HCT116 (cell line): Measurements from ENCODE around the gene POMGNT2. TPM values are rescaled to one million over a fixed set of nuclear protein-coding genes. Genes with fewer than 3 reads are reported as not detected.

Source experiments
- ATAC-seq: fragments of 200-7000 bp; cut with Tn5 transposase; 2 replicates; pipeline ENCODE4 v1.9.1; 2020; ENCODE audit warnings: mild to moderate bottlenecking, moderate library complexity
- BruUV-seq: library from RNA; stranded (reverse); fragments of 400-500 nt; replicated peaks from 2 replicates; lab custom pipeline; 2021; lab: Mats Ljungman, UMichigan
- CTCF ChIA-PET: fragments of 300-600 bp; sonication (Branson Sonifier 250); formaldehyde crosslinking; loops from one replicate; lab custom pipeline; 2021; ENCODE audit warnings: antibody characterized with exemption; lab: Charles Lee
- POLR2A ChIA-PET: fragments of 300-600, 350-600 bp; sonication (Branson Sonifier 250); formaldehyde crosslinking; loops from one replicate; lab custom pipeline; 2021; ENCODE audit warnings: antibody characterized with exemption; lab: Charles Lee
- RAD21 ChIA-PET, 2 experiments: fragments of 300-600 bp; sonication (Branson Sonifier 250); formaldehyde crosslinking; loops; one replicate each; lab custom pipeline; 2023; ENCODE audit warnings: low total read pairs in 2 of 2; ENCODE audit not compliant: uncharacterized antibody in 2 of 2, unreplicated experiment in 2 of 2, low non-redundant PET in 1 of 2; lab: Charles Lee
- DNase-seq: peaks from one replicate; pipeline ENCODE4 v3.0.0-alpha.2; 2010; ENCODE audit warnings: low read depth, low spot score
- H2AFZ ChIP-seq: fragments of 200-600 bp; shearing (Covaris generic), sonication (generic); 2 replicates; pipeline ENCODE4 v1.6.1; 2017; ENCODE audit warnings: low read depth, mixed run types, mixed read lengths, antibody characterized with exemption, low read length; ENCODE audit not compliant: poor library complexity, severe bottlenecking
- H3K27ac ChIP-seq: 2 replicates; pipeline ENCODE4 v1.5.1; 2012; ENCODE audit warnings: low read depth, low read length
- H3K27me3 ChIP-seq: fragments of 200-600 bp; sonication (generic); 2 replicates; pipeline ENCODE4 v1.6.1; 2016; ENCODE audit warnings: mixed run types, low read length, mixed read lengths; ENCODE audit not compliant: insufficient read depth
- H3K36me3 ChIP-seq, 2 experiments: fragments of 200-500 bp in 1 of 2; fragments of 200-600 bp in 1 of 2; sonication (Bioruptor generic) in 1 of 2; sonication (generic) in 1 of 2; 2 replicates each; pipeline versions ENCODE4 v1.5.1 to v1.6.1; 2014 to 2016; ENCODE audit warnings: low read length in 2 of 2, inconsistent platforms in 1 of 2, mixed read lengths in 1 of 2, mixed run types in 1 of 2; ENCODE audit not compliant: insufficient read depth in 2 of 2, control insufficient read depth in 1 of 2
- H3K4me1 ChIP-seq, 2 experiments: fragments of 200-600 bp in 1 of 2; sonication (generic) in 1 of 2; 2 replicates each; pipeline versions ENCODE4 v1.5.1 to v1.6.1; 2012 to 2017; ENCODE audit warnings: low read length in 2 of 2, inconsistent platforms in 1 of 2, mild to moderate bottlenecking in 1 of 2, mixed read lengths in 1 of 2, mixed run types in 1 of 2, moderate library complexity in 1 of 2; ENCODE audit not compliant: insufficient read depth in 2 of 2, control insufficient read depth in 1 of 2
- H3K4me2 ChIP-seq: fragments of 200-600 bp; sonication (generic); 2 replicates; pipeline ENCODE4 v1.6.1; 2017; ENCODE audit warnings: mixed run types, low read length, mixed read lengths
- H3K4me3 ChIP-seq, 2 experiments: fragments of 200-600 bp in 1 of 2; sonication (generic) in 1 of 2; replicated peaks in 1 of 2; 2 replicates each; pipeline ENCODE4 v1.5.1; 2011 to 2016; ENCODE audit warnings: low read length in 2 of 2, control low read depth in 1 of 2, low read depth in 1 of 2, mild to moderate bottlenecking in 1 of 2, mixed read lengths in 1 of 2, mixed run types in 1 of 2
- H3K79me2 ChIP-seq: fragments of 200-600 bp; sonication (generic); 2 replicates; pipeline ENCODE4 v1.6.1; 2017; ENCODE audit warnings: mild to moderate bottlenecking, mixed run types, low read length, moderate library complexity, mixed read lengths; ENCODE audit not compliant: insufficient read depth
- H3K9ac ChIP-seq: fragments of 200-600 bp; sonication (generic); 2 replicates; pipeline ENCODE4 v1.6.1; 2016; ENCODE audit warnings: low read length, mixed read lengths
- H3K9me2 ChIP-seq: fragments of 200-600 bp; sonication (generic), shearing (Covaris generic); 2 replicates; pipeline ENCODE4 v1.6.1; 2017; ENCODE audit warnings: mixed run types, mild to moderate bottlenecking, moderate library complexity; ENCODE audit not compliant: insufficient read depth
- H3K9me3 ChIP-seq, 2 experiments: fragments of 200-500 bp in 1 of 2; fragments of 200-600 bp in 1 of 2; sonication (Bioruptor generic) in 1 of 2; sonication (generic) in 1 of 2; 2 replicates each; pipeline ENCODE4 v1.6.1; 2014 to 2017; ENCODE audit warnings: low read length in 2 of 2, mixed read lengths in 2 of 2, inconsistent platforms in 1 of 2, low read depth in 1 of 2, mild to moderate bottlenecking in 1 of 2, mixed run types in 1 of 2, moderate library complexity in 1 of 2; ENCODE audit not compliant: control insufficient read depth in 1 of 2, insufficient read depth in 1 of 2
- H4K20me1 ChIP-seq: fragments of 200-600 bp; sonication (generic), shearing (Covaris generic); 2 replicates; pipeline ENCODE4 v1.6.1; 2017; ENCODE audit warnings: mixed run types, mild to moderate bottlenecking, moderate library complexity; ENCODE audit not compliant: insufficient read depth
- CBX3 ChIP-seq: IDR thresholded peaks from 2 replicates; pipeline ENCODE4 v1.6.1; 2012; ENCODE audit warnings: low read depth
- CEBPB ChIP-seq: IDR thresholded peaks from 2 replicates; pipeline ENCODE4 v1.6.1; 2012; ENCODE audit warnings: low read depth
- ELF1 ChIP-seq: IDR thresholded peaks from 2 replicates; pipeline ENCODE4 v1.6.1; 2012; ENCODE audit warnings: low read depth, borderline replicate concordance
- EZH2phosphoT487 ChIP-seq: fragments of 200-600 bp; IDR thresholded peaks from 2 replicates; pipeline ENCODE4 v1.6.1; 2018; ENCODE audit warnings: antibody characterized with exemption, borderline replicate concordance
- FOSL1 ChIP-seq: IDR thresholded peaks from 2 replicates; pipeline ENCODE4 v1.6.1; 2012; ENCODE audit warnings: low read depth
- POLR2A ChIP-seq: IDR thresholded peaks from 2 replicates; pipeline ENCODE4 v1.7.0; 2011; ENCODE audit warnings: borderline replicate concordance; ENCODE audit not compliant: insufficient read depth, insufficient read length; ENCODE audit errors: extremely low read depth
- SIN3A ChIP-seq: IDR thresholded peaks from 2 replicates; pipeline ENCODE4 v1.6.1; 2012; ENCODE audit warnings: low read depth
- SP1 ChIP-seq: IDR thresholded peaks from 2 replicates; pipeline ENCODE4 v1.6.1; 2012; ENCODE audit warnings: low read depth
- SRF ChIP-seq: IDR thresholded peaks from 2 replicates; pipeline ENCODE4 v1.6.1; 2012; ENCODE audit warnings: low read depth
- TCF7L2 ChIP-seq: IDR thresholded peaks from 2 replicates; pipeline ENCODE4 v1.7.0; 2011; ENCODE audit warnings: borderline replicate concordance, inconsistent platforms; ENCODE audit not compliant: insufficient read depth, insufficient read length; ENCODE audit errors: extremely low read depth
- ZFX ChIP-seq: fragments of 450-650 bp; IDR thresholded peaks from 2 replicates; pipeline ENCODE4 v1.6.1; 2017
- ZNF274 ChIP-seq: fragments of 200-500 bp; sonication (Bioruptor generic); IDR thresholded peaks from 2 replicates; pipeline ENCODE4 v1.6.1; 2014; ENCODE audit warnings: mild to moderate bottlenecking, low read depth, low read length, inconsistent platforms
- intact Hi-C: fragments of 100-400 bp; cut with micrococcal nuclease; formaldehyde crosslinking; loops from 2 replicates; pipeline ENCODE4 v1.10.0; 2022
- total RNA-seq: library from RNA; stranded (reverse); gene quantifications from one replicate; pipeline ENCODE4 v1.2.1, GENCODE V29; 2021; ENCODE audit not compliant: unreplicated experiment
- TF ChIP-seq, protein P1 (sequence below): IDR thresholded peaks from 2 replicates; pipeline ENCODE4 v1.6.1; 2011; ENCODE audit warnings: mild to moderate bottlenecking, low read length, moderate library complexity; ENCODE audit not compliant: insufficient replicate concordance; ENCODE audit errors: extremely low read depth
- TF ChIP-seq, protein P2 (sequence below), 3 experiments: fragments of 200-600 bp in 1 of 3; sonication (generic) in 1 of 3; IDR thresholded peaks in 2 of 3; conservative IDR thresholded peaks in 1 of 3; 2 replicates each; pipeline ENCODE4 v1.5.1; 2012 to 2017; ENCODE audit warnings: low read depth in 2 of 3, low read length in 2 of 3, antibody characterized with exemption in 1 of 3, borderline replicate concordance in 1 of 3, control low read depth in 1 of 3, mild to moderate bottlenecking in 1 of 3, mixed read lengths in 1 of 3, mixed run types in 1 of 3, moderate library complexity in 1 of 3; ENCODE audit not compliant: insufficient read depth in 1 of 3
- TF ChIP-seq, protein P3 (sequence below): IDR thresholded peaks from 2 replicates; pipeline ENCODE4 v1.6.1; 2012

Gene POMGNT2
- total RNA-seq, 1 experiment from 2014 or later: 21.6 TPM

DNA sequence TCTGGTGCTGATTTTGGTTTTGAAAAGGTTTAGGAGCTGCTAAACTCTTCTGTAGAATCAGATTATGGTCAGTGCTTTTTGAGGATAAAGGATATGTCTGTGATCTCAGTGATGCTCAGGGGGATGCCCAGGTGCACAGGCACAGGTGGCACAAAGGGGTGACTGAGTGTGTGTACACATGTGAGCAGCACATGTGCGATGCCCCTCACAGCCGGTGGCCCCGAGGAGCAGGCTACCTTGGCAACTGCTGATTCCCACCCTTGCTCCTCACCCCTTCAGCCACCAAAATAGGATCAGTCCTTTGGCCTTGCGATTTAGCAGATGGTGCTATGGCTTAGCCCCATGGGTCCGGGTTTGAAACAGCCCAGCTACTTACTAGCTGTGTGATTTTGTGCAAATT, 51.1 kb downstream of the POMGNT2 start:
- Histone ChIP-seq H4K20me1 (no peaks in the 10 kb centered on the region), H3K4me2 (no peak overlapping the region), H3K27me3 (peaks cover 12% of the 10 kb centered on the region; the same call in 1 of the 2 replicates), H3K27ac (no peak overlapping the region), H3K9ac (no peak overlapping the region), H3K36me3 (no peaks in the 10 kb centered on the region), H3K9me2 (no peaks in the 10 kb centered on the region), H3K9me3 (no peaks in the 10 kb centered on the region), H3K4me3 (no peak overlapping the region), H2AFZ (no peak overlapping the region), H3K4me1 (no peaks in the 10 kb centered on the region), H3K79me2 (no peaks in the 10 kb centered on the region)
- no TSS peak for BruUV-seq
- ChIA-PET RAD21 (no interaction called here), CTCF (no interaction called here), POLR2A (no interaction called here)
- TF ChIP-seq SIN3A (no peak), SRF (no peak), POLR2A (no peak), TCF7L2 (no peak)
- ATAC-seq (no peak), DNase-seq (no peak)
- intact Hi-C loops: no loop called here

DNA sequence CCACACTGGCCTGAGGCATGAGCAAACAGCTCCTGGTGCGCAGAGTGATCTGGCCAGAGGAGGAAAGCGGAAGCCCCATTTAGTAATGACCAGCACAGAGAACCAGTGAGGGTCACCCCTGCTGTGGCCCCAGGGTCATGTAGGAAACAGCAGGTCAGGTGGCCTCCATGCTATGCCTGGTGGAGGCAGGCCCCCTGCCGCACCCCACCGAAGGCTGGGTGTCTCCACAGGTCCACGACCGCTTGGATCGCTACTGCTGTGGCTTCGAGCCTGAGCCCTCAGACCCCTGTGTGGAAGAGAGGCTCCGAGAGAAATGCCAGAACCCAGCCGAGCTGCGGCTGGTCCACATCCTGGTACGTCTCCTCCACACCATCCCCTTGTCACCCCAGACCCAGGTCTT, 52.6 kb downstream of the POMGNT2 start:
- ATAC-seq: no peak
- intact Hi-C loops: no loop called here
- H3K36me3 ChIP-seq: no peaks in the 10 kb centered on the region
- TF ChIP-seq CEBPB: no peak
- TF ChIP-seq, protein P1, sequence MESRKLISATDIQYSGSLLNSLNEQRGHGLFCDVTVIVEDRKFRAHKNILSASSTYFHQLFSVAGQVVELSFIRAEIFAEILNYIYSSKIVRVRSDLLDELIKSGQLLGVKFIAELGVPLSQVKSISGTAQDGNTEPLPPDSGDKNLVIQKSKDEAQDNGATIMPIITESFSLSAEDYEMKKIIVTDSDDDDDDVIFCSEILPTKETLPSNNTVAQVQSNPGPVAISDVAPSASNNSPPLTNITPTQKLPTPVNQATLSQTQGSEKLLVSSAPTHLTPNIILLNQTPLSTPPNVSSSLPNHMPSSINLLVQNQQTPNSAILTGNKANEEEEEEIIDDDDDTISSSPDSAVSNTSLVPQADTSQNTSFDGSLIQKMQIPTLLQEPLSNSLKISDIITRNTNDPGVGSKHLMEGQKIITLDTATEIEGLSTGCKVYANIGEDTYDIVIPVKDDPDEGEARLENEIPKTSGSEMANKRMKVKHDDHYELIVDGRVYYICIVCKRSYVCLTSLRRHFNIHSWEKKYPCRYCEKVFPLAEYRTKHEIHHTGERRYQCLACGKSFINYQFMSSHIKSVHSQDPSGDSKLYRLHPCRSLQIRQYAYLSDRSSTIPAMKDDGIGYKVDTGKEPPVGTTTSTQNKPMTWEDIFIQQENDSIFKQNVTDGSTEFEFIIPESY: no peak
- no peak for TF ChIP-seq ZNF274
- TF ChIP-seq FOSL1: no peak
- TF ChIP-seq CBX3: no peak
- TF ChIP-seq, protein P2, sequence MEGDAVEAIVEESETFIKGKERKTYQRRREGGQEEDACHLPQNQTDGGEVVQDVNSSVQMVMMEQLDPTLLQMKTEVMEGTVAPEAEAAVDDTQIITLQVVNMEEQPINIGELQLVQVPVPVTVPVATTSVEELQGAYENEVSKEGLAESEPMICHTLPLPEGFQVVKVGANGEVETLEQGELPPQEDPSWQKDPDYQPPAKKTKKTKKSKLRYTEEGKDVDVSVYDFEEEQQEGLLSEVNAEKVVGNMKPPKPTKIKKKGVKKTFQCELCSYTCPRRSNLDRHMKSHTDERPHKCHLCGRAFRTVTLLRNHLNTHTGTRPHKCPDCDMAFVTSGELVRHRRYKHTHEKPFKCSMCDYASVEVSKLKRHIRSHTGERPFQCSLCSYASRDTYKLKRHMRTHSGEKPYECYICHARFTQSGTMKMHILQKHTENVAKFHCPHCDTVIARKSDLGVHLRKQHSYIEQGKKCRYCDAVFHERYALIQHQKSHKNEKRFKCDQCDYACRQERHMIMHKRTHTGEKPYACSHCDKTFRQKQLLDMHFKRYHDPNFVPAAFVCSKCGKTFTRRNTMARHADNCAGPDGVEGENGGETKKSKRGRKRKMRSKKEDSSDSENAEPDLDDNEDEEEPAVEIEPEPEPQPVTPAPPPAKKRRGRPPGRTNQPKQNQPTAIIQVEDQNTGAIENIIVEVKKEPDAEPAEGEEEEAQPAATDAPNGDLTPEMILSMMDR (IDR thresholded peaks at IDR 0.05 in 2 of 3, conservative IDR thresholded peaks at IDR 0.05 in 1 of 3; ENCODE audit: borderline replicate concordance in 1 of 3, insufficient read depth in 1 of 3, low read depth in 2 of 3, low read length in 2 of 3): no peak
- TF ChIP-seq, protein P3, sequence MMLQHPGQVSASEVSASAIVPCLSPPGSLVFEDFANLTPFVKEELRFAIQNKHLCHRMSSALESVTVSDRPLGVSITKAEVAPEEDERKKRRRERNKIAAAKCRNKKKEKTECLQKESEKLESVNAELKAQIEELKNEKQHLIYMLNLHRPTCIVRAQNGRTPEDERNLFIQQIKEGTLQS: no peak
- no peak for TF ChIP-seq EZH2phosphoT487
- TF ChIP-seq SP1: no peak
- TF ChIP-seq SRF: no peak
- no peak for TF ChIP-seq ZFX
- no peak for TF ChIP-seq TCF7L2
- TF ChIP-seq ELF1: no peak
- no peak for TF ChIP-seq POLR2A
- TF ChIP-seq, all 23 proteins: peak for 0
- Histone ChIP-seq H3K27ac (no peak overlapping the region), H3K9me3 (no peaks in the 10 kb centered on the region), H3K9me2 (no peaks in the 10 kb centered on the region), H3K27me3 (peaks cover 12% of the 10 kb centered on the region; the same call in 1 of the 2 replicates), H3K4me2 (no peak overlapping the region), H3K79me2 (no peaks in the 10 kb centered on the region), H2AFZ (no peak overlapping the region), H3K4me3 (no peak overlapping the region), H3K4me1 (no peaks in the 10 kb centered on the region), H3K9ac (no peak overlapping the region), H4K20me1 (no peaks in the 10 kb centered on the region)
- no peak for DNase-seq
- no TSS peak for BruUV-seq
- ChIA-PET RAD21 (no interaction called here), POLR2A (no interaction called here), CTCF (no interaction called here)
